Muscle of arm (tissue), 12 donors: ENCODE measurements around the gene ANTXR1. TPM values are rescaled to one million over a fixed set of nuclear protein-coding genes. Genes with fewer than 3 reads are reported as not detected.

Experiments used
- DNase-seq: peaks from one replicate; pipeline ENCODE4 v3.0.0-alpha.2; 2013
- polyA plus RNA-seq, 12 donors: library from polyadenylated mRNA; unstranded; fragments of 120-200 nt; gene quantifications; one replicate each; pipeline ENCODE4 v1.2.1, GENCODE V29; 2013; ENCODE audit not compliant: insufficient read length in 12 of 12

The ANTXR1 gene
- polyA plus RNA-seq, 12 donors = 106 to 545 (median 160) TPM

- DNase-seq = no peak
These were observed 192.1 kb downstream of the ANTXR1 start for GRCh38 chr2:69205076-69205475.

GRCh38 chr2:69205491-69205890, 192.5 kb downstream of the ANTXR1 start:
- no peak for DNase-seq

GRCh38 chr2:69208023-69208595, 195.1 kb downstream of the ANTXR1 start:
- no peak for DNase-seq

GRCh38 chr2:69209482-69209881, 196.5 kb downstream of the ANTXR1 start:
- DNase-seq = no peak

- DNase-seq = no peak
These were observed 197.4 kb downstream of the ANTXR1 start for GRCh38 chr2:69210385-69210784.

GRCh38 chr2:69211048-69211447, 198.1 kb downstream of the ANTXR1 start:
- no peak for DNase-seq

- no peak for DNase-seq
These were observed 198.7 kb downstream of the ANTXR1 start for GRCh38 chr2:69211686-69212085.

GRCh38 chr2:69212238-69213028, 199.5 kb downstream of the ANTXR1 start:
- no peak for DNase-seq

- DNase-seq = peak; percentile 73
These were observed 200.2 kb downstream of the ANTXR1 start for GRCh38 chr2:69213201-69213600.

GRCh38 chr2:69213782-69214181, 200.8 kb downstream of the ANTXR1 start:
- no peak for DNase-seq

- peak; percentile 81 for DNase-seq
These were observed 201.9 kb downstream of the ANTXR1 start for GRCh38 chr2:69214898-69215297.

GRCh38 chr2:69216535-69217332, 203.8 kb downstream of the ANTXR1 start:
- DNase-seq = peak; percentile 85

GRCh38 chr2:69217333-69218080, 204.5 kb downstream of the ANTXR1 start:
- no peak for DNase-seq

GRCh38 chr2:69221512-69221911, 208.5 kb downstream of the ANTXR1 start:
- no peak for DNase-seq

- no peak for DNase-seq
These were observed 209.2 kb downstream of the ANTXR1 start for GRCh38 chr2:69221960-69222751.

GRCh38 chr2:69222953-69223658, 210.1 kb downstream of the ANTXR1 start:
- DNase-seq = no peak

- no peak for DNase-seq
These were observed 211.0 kb downstream of the ANTXR1 start for GRCh38 chr2:69223759-69224511.

- peak; percentile 71 for DNase-seq
These were observed 211.5 kb downstream of the ANTXR1 start for GRCh38 chr2:69224512-69224837.

- DNase-seq = no peak
These were observed 213.0 kb downstream of the ANTXR1 start for GRCh38 chr2:69225933-69226332.

- DNase-seq = no peak
These were observed 213.9 kb downstream of the ANTXR1 start for GRCh38 chr2:69226903-69227302.
